Esophagus squamous epithelium (tissue), 4 donors: Measurements from ENCODE around the gene PSD2.

Experiments
- CTCF ChIP-seq, 6 experiments: fragments of 450-650 bp in 4 of 6; fragments of 200-600 bp in 2 of 6; sonication (generic) in 2 of 6; IDR thresholded peaks; one replicate each; pipeline ENCODE4 v1.5.1; 2016 to 2019; ENCODE audit warnings: antibody characterized with exemption in 6 of 6, mild to moderate bottlenecking in 4 of 6, moderate library complexity in 4 of 6
- POLR2A ChIP-seq, 4 donors: fragments of 450-650 bp; IDR thresholded peaks; one replicate each; pipeline ENCODE4 v1.6.1; 2017; ENCODE audit warnings: antibody characterized with exemption in 4 of 4, mild to moderate bottlenecking in 4 of 4, moderate library complexity in 3 of 4

DNA sequence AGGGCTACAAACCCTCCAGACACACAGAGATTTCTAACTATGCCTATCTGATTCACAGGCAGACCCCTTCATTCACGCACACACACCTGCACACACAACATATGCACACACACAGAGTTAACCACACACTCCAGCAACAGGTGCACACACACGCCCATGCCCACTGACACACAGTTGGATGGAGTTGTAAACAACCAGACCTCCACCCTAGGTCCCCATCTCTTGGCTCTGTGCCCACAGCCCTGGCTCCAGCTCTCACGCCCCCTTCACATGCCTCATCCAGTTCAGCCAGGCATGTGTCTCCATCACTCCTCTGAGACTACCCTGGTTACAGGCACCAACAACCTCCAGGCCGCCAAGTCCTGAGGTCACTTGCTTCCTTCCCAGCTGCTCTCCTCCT lies 61.1 kb downstream of the PSD2 start:
- TF ChIP-seq CTCF (IDR thresholded peaks at IDR 0.05) (no peak), POLR2A (IDR thresholded peaks at IDR 0.05) (no peak)
